CD1c-positive myeloid dendritic cell (primary cell): ENCODE data around the gene CDC20.
A peak's percentile ranks its signal among the peaks of the same experiment; 100 is the strongest.

Experiments used
- DNase-seq: peaks from one replicate; pipeline ENCODE4 v3.0.0-alpha.2; 2016; ENCODE audit errors: extremely low spot score

CDC20 gene

DNA sequence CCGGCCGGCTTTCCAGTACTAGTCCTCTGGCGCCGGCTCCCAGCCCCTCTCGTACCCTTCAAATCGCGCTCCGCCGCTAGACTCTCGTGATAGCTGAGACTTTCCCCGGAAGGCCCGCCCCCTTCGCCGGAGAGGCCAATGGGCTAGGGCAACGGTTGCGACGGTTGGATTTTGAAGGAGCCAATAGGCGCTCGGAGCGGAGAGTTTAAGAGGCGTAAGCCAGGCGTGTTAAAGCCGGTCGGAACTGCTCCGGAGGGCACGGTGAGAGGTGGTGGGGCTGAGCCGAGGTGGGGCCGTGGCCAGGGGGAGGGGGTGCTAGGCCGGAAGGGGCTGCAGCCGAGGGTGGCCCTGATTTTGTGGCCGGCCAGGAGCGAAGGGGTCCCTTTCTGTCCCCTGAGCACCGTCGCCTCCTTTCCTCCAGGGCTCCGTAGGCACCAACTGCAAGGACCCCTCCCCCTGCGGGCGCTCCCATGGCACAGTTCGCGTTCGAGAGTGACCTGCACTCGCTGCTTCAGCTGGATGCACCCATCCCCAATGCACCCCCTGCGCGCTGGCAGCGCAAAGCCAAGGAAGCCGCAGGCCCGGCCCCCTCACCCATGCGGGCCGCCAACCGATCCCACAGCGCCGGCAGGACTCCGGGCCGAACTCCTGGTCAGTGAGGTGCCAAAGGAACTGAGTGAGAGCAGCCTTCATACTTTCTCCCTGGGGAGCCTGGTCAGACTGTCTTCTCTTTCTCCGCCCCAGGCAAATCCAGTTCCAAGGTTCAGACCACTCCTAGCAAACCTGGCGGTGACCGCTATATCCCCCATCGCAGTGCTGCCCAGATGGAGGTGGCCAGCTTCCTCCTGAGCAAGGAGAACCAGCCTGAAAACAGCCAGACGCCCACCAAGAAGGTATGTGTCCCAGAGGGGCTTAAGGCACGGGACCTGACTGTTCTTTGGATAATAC is at the start of gene CDC20:
Gene CDC20, plus strand, starts transcription at position 236 of the 948 bp plus-strand sequence. Its CDS starts 235 bp downstream, at position 471.
- DNase-seq = peak; percentile 99

DNA sequence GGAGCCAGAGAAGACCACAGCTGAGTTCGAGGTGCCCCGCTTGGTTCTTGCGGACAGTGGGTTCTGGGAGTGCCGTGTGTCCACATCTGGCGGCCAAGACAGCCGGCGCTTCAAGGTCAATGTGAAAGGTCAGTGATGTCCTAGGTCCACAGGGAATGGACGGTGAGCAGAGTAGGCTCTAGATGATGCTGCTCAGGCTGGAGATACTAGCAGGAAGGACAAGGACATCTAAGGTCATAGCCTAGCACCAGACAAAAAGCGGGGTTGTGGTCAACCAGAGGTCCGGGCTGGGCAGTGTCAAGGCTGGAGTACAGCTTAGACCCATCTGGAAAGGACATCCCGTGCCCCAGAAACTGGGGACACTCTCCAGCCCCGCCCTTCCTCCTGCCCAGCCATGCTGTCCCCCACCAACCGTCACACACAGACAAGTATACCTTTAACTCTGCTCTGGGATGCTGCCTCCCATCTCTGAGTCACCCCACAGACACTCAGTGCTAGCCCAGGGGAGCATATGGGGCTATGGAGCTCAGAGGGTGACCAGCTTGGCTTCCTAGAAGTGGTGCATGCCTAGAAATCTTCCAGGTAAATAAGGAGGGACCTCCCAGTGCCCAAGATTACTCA is 49.3 kb upstream of the CDC20 start:
- DNase-seq = no peak

- no peak for DNase-seq
These were observed 47.3 kb upstream of the CDC20 start for GRCh38 chr1:43311521-43311920.

GRCh38 chr1:43312212-43312623 is 46.6 kb upstream of the CDC20 start:
- no peak for DNase-seq

GRCh38 chr1:43312663-43313515 is 45.9 kb upstream of the CDC20 start:
- peak; percentile 21 for DNase-seq

DNA sequence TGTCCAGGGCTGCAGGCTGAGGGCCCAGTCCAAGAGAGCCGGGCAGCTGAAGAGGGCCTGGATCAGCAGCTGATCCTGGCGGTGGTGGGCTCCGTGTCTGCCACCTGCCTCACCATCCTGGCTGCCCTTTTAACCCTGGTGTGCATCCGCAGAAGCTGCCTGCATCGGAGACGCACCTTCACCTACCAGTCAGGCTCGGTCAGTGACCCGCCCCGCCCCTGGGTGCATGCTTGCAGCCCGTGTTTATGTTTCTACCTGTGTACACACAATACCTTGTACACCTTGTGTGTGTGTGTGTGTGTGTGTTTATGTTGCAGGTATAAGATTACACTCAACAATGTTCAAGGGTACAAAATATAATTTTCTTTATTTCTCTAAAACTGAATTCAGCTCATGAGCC is 45.0 kb upstream of the CDC20 start:
- no peak for DNase-seq

DNA sequence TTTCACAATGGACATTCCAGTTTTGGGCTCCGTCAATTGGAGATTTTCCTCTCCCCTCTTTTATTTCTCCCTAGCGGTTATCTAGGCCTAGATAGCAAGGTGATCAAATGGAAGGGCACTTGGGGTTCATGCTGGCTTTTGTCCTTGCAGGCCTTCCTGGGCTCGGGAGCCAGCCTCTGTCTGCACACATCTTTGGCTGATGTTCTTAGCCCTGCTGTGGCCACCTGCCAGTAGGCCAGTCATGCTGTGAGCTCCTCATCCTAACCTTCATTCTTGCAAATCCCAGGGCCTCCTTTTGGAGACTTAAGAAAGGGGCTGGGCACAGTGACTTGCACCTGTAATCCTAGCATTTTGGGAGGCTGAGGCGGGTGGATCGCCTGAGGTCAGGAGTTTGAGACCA is 44.5 kb upstream of the CDC20 start:
- DNase-seq = no peak

GRCh38 chr1:43315481-43315880 is 43.3 kb upstream of the CDC20 start:
- DNase-seq = no peak

- DNase-seq = no peak
These were observed 42.6 kb upstream of the CDC20 start for GRCh38 chr1:43315963-43316737.

GRCh38 chr1:43316738-43317520 is 41.9 kb upstream of the CDC20 start:
- no peak for DNase-seq

GRCh38 chr1:43317817-43318471 is 40.8 kb upstream of the CDC20 start:
- DNase-seq = peak; percentile 11

GRCh38 chr1:43318831-43319230 is 40.0 kb upstream of the CDC20 start:
- no peak for DNase-seq

- DNase-seq = no peak
These were observed 39.5 kb upstream of the CDC20 start for GRCh38 chr1:43319288-43319687.

DNA sequence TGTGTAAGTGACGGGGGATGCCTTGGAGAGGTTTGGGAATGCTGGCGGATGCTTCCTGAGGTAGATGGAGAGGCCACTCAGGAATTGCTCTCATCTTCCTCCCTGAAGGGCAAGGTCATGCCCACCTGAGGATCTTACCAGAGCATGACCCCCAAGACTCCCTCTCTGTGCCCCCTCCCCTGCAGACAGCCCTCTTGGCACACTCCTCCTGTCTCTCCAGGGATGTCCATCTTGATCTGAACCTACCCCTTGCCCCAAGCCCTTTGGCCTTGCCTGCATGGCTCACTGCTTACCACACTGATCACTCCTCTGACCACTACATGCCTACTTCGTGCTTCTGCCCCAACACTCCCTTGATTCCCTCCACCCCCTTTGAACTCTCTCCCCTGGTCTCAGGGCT is 39.0 kb upstream of the CDC20 start:
- DNase-seq = no peak

DNA sequence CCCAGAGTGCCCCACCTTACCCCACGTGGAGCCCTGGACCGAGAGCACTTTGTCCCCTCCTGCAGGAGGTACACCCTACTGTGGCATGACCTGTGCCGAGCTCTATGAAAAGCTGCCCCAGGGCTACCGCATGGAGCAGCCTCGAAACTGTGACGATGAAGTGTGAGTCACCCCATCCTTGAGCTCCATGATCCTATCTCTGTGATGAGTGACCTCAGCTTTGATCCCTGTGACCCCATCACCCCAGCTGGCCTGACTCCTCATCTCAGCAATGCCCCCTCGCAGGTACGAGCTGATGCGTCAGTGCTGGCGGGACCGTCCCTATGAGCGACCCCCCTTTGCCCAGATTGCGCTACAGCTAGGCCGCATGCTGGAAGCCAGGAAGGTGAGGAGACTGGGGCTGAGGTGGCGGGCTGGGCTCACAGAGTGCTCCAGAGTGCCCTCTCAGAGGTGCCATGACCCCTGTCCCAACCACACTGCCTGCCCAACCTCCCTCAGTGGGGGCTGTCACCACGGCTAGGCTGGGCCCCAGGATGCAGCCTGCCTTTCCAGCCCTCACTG is 37.4 kb upstream of the CDC20 start:
- DNase-seq = no peak

DNA sequence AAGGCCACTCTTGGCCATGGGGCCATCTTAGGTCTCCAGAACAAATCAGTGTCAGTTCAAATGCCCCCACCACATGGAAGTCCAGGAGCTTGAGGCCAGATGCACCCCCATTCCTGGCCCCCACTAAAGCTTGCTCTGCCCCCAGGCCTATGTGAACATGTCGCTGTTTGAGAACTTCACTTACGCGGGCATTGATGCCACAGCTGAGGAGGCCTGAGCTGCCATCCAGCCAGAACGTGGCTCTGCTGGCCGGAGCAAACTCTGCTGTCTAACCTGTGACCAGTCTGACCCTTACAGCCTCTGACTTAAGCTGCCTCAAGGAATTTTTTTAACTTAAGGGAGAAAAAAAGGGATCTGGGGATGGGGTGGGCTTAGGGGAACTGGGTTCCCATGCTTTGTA is 36.3 kb upstream of the CDC20 start:
- DNase-seq = no peak

GRCh38 chr1:43324810-43325209 is 34.0 kb upstream of the CDC20 start:
- no peak for DNase-seq

- DNase-seq = no peak
These were observed 33.4 kb upstream of the CDC20 start for GRCh38 chr1:43325381-43325780.

- no peak for DNase-seq
These were observed 31.1 kb upstream of the CDC20 start for GRCh38 chr1:43327549-43328292.
